Endodermal cell (in vitro differentiated cells): ENCODE data around the gene PWWP2B. TPM values are rescaled to one million over a fixed set of nuclear protein-coding genes. Genes with fewer than 3 reads are reported as not detected.

Source experiments
- DNase-seq: peaks from one replicate; pipeline ENCODE4 v3.0.0-alpha.2; 2017
- H3K27ac ChIP-seq: 2 replicates; pipeline ENCODE4 v1.5.1; 2013; ENCODE audit warnings: mild to moderate bottlenecking, low read depth, low read length, moderate library complexity
- H3K27me3 ChIP-seq: 2 replicates; pipeline ENCODE4 v1.6.1; 2013; ENCODE audit warnings: mild to moderate bottlenecking, low read length, moderate library complexity; ENCODE audit not compliant: insufficient read depth, control insufficient read depth, poor library complexity, severe bottlenecking
- H3K36me3 ChIP-seq: 2 replicates; pipeline ENCODE4 v1.7.0; 2013; ENCODE audit warnings: mild to moderate bottlenecking, low read length, moderate library complexity; ENCODE audit not compliant: control insufficient read depth, insufficient read depth
- H3K4me1 ChIP-seq: one replicate; pipeline ENCODE4 v1.7.0; 2013; ENCODE audit warnings: low read length; ENCODE audit not compliant: control insufficient read depth, insufficient read depth
- H3K4me3 ChIP-seq: 2 replicates; pipeline ENCODE4 v1.5.1; 2013; ENCODE audit warnings: mild to moderate bottlenecking, low read length, moderate library complexity
- H3K9ac ChIP-seq: 2 replicates; pipeline ENCODE4 v1.6.1; 2013; ENCODE audit warnings: mild to moderate bottlenecking, low read length, moderate library complexity; ENCODE audit not compliant: poor library complexity, severe bottlenecking; ENCODE audit errors: extremely low read depth
- H3K9me3 ChIP-seq: 2 replicates; pipeline ENCODE4 v1.6.1; 2013; ENCODE audit warnings: mild to moderate bottlenecking, low read length, moderate library complexity; ENCODE audit not compliant: control insufficient read depth
- H3K27ac Mint-ChIP-seq: 2 replicates; pipeline ENCODE4 v1.8.0; 2020; ENCODE audit warnings: mixed read lengths
- H3K27me3 Mint-ChIP-seq: 2 replicates; pipeline ENCODE4 v1.8.0; 2021; ENCODE audit warnings: mild to moderate bottlenecking, mixed read lengths; ENCODE audit not compliant: insufficient read depth
- H3K36me3 Mint-ChIP-seq: 2 replicates; pipeline ENCODE4 v1.8.0; 2020; ENCODE audit warnings: low read depth, mixed read lengths
- H3K4me1 Mint-ChIP-seq: 2 replicates; pipeline ENCODE4 v1.8.0; 2020; ENCODE audit warnings: mixed read lengths
- H3K4me3 Mint-ChIP-seq: 2 replicates; pipeline ENCODE4 v1.8.0; 2020; ENCODE audit warnings: mild to moderate bottlenecking, moderate library complexity, mixed read lengths
- H3K9me3 Mint-ChIP-seq: 2 replicates; pipeline ENCODE4 v1.8.0; 2020; ENCODE audit warnings: mild to moderate bottlenecking, mixed read lengths
- CTCF ChIP-seq: fragments of 200-600 bp; sonication (generic); conservative IDR thresholded peaks from 2 replicates; pipeline ENCODE4 v1.5.0; 2021; ENCODE audit warnings: antibody characterized with exemption, mild to moderate bottlenecking
- WGBS, 2 experiments: methylation state at CpG; one replicate each; pipeline versions ENCODE4 v1.1.5 to v1.1.7; 2013; ENCODE audit warnings: missing lambda C conversion rate in 2 of 2, mixed read lengths in 1 of 2; ENCODE audit not compliant: insufficient coverage in 1 of 2, insufficient read length in 1 of 2; 5-methylcytosine and 5-hydroxymethylcytosine counted together
- total RNA-seq, 2 donors: library from RNA; stranded (reverse); fragmentation: NEBNext Ultra II Directional in 1 of 2; extraction: Animal tissue kit (Norgen Biotek cat#: 25700) in 1 of 2; gene quantifications; 2 replicates in 1 of 2; 3 replicates in 1 of 2; pipeline ENCODE4 v1.2.1, GENCODE V29; 2021

PWWP2B gene
- total RNA-seq, 2 donors from 2014 or later = 11.4 to 13.9 TPM

GRCh38 chr10:132349766-132350165 is 47.2 kb upstream of the PWWP2B start:
- Histone ChIP-seq H3K9ac (no peak overlapping the region), H3K9me3 (no peaks in the 10 kb centered on the region), H3K4me1 (no peaks in the 10 kb centered on the region), H3K36me3 (peaks cover 8% of the 10 kb centered on the region), H3K27me3 (no peaks in the 10 kb centered on the region), H3K4me3 (no peak overlapping the region), H3K27ac (no peak overlapping the region)
- 89 to 94% methylated on average over 4 to 6 of the region's 6 CpGs for WGBS, 2 experiments
- Mint-ChIP-seq H3K27me3 (no peaks in the 10 kb centered on the region), H3K27ac (no peak overlapping the region), H3K9me3 (no peaks in the 10 kb centered on the region), H3K4me3 (no peak overlapping the region), H3K4me1 (no peaks in the 10 kb centered on the region), H3K36me3 (peaks cover 29% of the 10 kb centered on the region)
- DNase-seq = no peak
- no peak for TF ChIP-seq CTCF

- no peak overlapping the region for H3K4me3 ChIP-seq
- no peaks in the 10 kb centered on the region for H3K27me3 ChIP-seq
- no peaks in the 10 kb centered on the region for H3K4me1 Mint-ChIP-seq
- H3K27me3 Mint-ChIP-seq = no peaks in the 10 kb centered on the region
- no peak for DNase-seq
- no peak overlapping the region for H3K9ac ChIP-seq
- no peak overlapping the region for H3K27ac Mint-ChIP-seq
- peaks cover 2% of the 10 kb centered on the region for H3K36me3 ChIP-seq
- TF ChIP-seq CTCF = no peak
- H3K4me1 ChIP-seq = no peaks in the 10 kb centered on the region
- no peaks in the 10 kb centered on the region for H3K9me3 ChIP-seq
- no peak overlapping the region for H3K27ac ChIP-seq
- 88 to 94% methylated on average over 5 to 11 of the region's 11 CpGs for WGBS, 2 experiments
- no peaks in the 10 kb centered on the region for H3K9me3 Mint-ChIP-seq
- H3K36me3 Mint-ChIP-seq = peaks cover 24% of the 10 kb centered on the region
- H3K4me3 Mint-ChIP-seq = no peak overlapping the region
Observed at GRCh38 chr10:132350391-132350790, 46.6 kb upstream of the PWWP2B start.

- Histone ChIP-seq H3K27ac (no peak overlapping the region), H3K9me3 (no peaks in the 10 kb centered on the region), H3K4me1 (no peaks in the 10 kb centered on the region), H3K9ac (no peak overlapping the region), H3K36me3 (peaks cover 2% of the 10 kb centered on the region), H3K27me3 (no peaks in the 10 kb centered on the region), H3K4me3 (no peak overlapping the region)
- H3K4me1 Mint-ChIP-seq = no peaks in the 10 kb centered on the region
- no peak overlapping the region for H3K27ac Mint-ChIP-seq
- H3K9me3 Mint-ChIP-seq = no peaks in the 10 kb centered on the region
- no peaks in the 10 kb centered on the region for H3K27me3 Mint-ChIP-seq
- peak; percentile 35 for DNase-seq
- TF ChIP-seq CTCF = no peak
- 91 to 92% methylated on average over 15 to 17 of the region's 17 CpGs for WGBS, 2 experiments
- peaks cover 18% of the 10 kb centered on the region for H3K36me3 Mint-ChIP-seq
- H3K4me3 Mint-ChIP-seq = no peak overlapping the region
Observed at GRCh38 chr10:132350946-132351345, 46.1 kb upstream of the PWWP2B start.
